GM12878 (cell line): ENCODE data around the gene SELENOW. TPM values are rescaled to one million over a fixed set of nuclear protein-coding genes. Genes with fewer than 3 reads are reported as not detected.

ENCODE experiments used
- ATAC-seq: fragments of 200-7000 bp; cut with Tn5 transposase; 3 replicates; pipeline ENCODE4 v1.9.1; 2020; ENCODE audit warnings: mild to moderate bottlenecking, moderate library complexity
- BruUV-seq: library from RNA; stranded (reverse); fragments of 400-500 nt; replicated peaks from 2 replicates; lab custom pipeline; 2021; lab: Mats Ljungman, UMichigan
- CTCF ChIA-PET: fragments of 300-600 bp; sonication (Branson Sonifier 250); formaldehyde crosslinking; extraction: SDS; loops from one replicate; lab custom pipeline; 2021; ENCODE audit warnings: inconsistent platforms; lab: Yijun Ruan, JAX
- POLR2A ChIA-PET: fragments of 350-600 bp; formaldehyde crosslinking; extraction: SDS; loops from one replicate; lab custom pipeline; 2021; ENCODE audit warnings: inconsistent platforms; lab: Charles Lee
- RAD21 ChIA-PET: fragments of 300-600 bp; sonication (Branson Sonifier 250); formaldehyde crosslinking; loops from one replicate; lab custom pipeline; 2023; ENCODE audit warnings: antibody characterized with exemption; ENCODE audit not compliant: unreplicated experiment; lab: Charles Lee
- SMC1A ChIA-PET: fragments of 300-600 bp; sonication (Branson Sonifier 250); formaldehyde crosslinking; loops from one replicate; lab custom pipeline; 2023; ENCODE audit not compliant: unreplicated experiment, uncharacterized antibody; lab: Charles Lee
- DNase-seq: peaks from one replicate; pipeline ENCODE4 v3.0.0-alpha.2; 2011; ENCODE audit warnings: low read depth, low spot score
- FAIRE-seq: peaks from 3 replicates; lab custom pipeline; 2011; peaks lifted over from hg19 to GRCh38; lab: Jason Lieb, UNC
- H2AFZ ChIP-seq: 2 replicates; pipeline ENCODE4 v1.6.0; 2011; ENCODE audit warnings: low read depth, low read length, control low read depth; ENCODE audit not compliant: control insufficient read depth
- H3K27ac ChIP-seq: 2 replicates; pipeline ENCODE4 v1.5.1; 2011; ENCODE audit warnings: control low read depth; ENCODE audit not compliant: control insufficient read depth, insufficient read depth
- H3K27me3 ChIP-seq, 2 experiments: replicated peaks in 1 of 2; 2 replicates each; pipeline versions ENCODE4 v1.6.0 to v1.6.1; 2011; ENCODE audit warnings: low read length in 1 of 2; ENCODE audit not compliant: control insufficient read depth in 2 of 2, insufficient read depth in 2 of 2
- H3K36me3 ChIP-seq, 2 experiments: 2 replicates each; pipeline ENCODE4 v1.5.1; 2011; ENCODE audit warnings: low read length in 1 of 2; ENCODE audit not compliant: control insufficient read depth in 2 of 2, insufficient read depth in 2 of 2
- H3K4me1 ChIP-seq: 2 replicates; pipeline ENCODE4 v1.6.1; 2011; ENCODE audit warnings: mild to moderate bottlenecking, low read length, moderate library complexity, mixed read lengths; ENCODE audit not compliant: control insufficient read depth, insufficient read depth
- H3K4me2 ChIP-seq: 2 replicates; pipeline ENCODE4 v1.6.0; 2011; ENCODE audit warnings: control low read depth; ENCODE audit not compliant: control insufficient read depth, insufficient read depth
- H3K4me3 ChIP-seq: fragments of 200-600 bp; sonication (generic); 2 replicates; pipeline ENCODE4 v1.5.1; 2016
- H3K79me2 ChIP-seq: 2 replicates; pipeline ENCODE4 v1.6.0; 2011; ENCODE audit warnings: low read length; ENCODE audit not compliant: control insufficient read depth, insufficient read depth
- H3K9ac ChIP-seq: 2 replicates; pipeline ENCODE4 v1.8.0; 2011; ENCODE audit warnings: low read length, control low read depth, mixed read lengths; ENCODE audit not compliant: control insufficient read depth, insufficient read depth
- H3K9me3 ChIP-seq: replicated peaks from 3 replicates; pipeline ENCODE4 v1.5.1; 2011; ENCODE audit warnings: mild to moderate bottlenecking, low read length; ENCODE audit not compliant: control insufficient read depth, insufficient read depth
- H4K20me1 ChIP-seq: 2 replicates; pipeline ENCODE4 v1.6.0; 2011; ENCODE audit not compliant: control insufficient read depth, insufficient read depth
- ATF3 ChIP-seq: IDR thresholded peaks from 2 replicates; pipeline ENCODE4 v1.6.1; 2011; ENCODE audit warnings: low read depth, mild to moderate bottlenecking, low read length, moderate library complexity, borderline replicate concordance; ENCODE audit errors: extremely low read depth
- CBX5 ChIP-seq: sonication (generic); IDR thresholded peaks from 2 replicates; pipeline ENCODE4 v1.6.1; 2016; ENCODE audit warnings: low read depth, moderate library complexity, mild to moderate bottlenecking, inconsistent platforms
- CHD1 ChIP-seq: IDR thresholded peaks from 2 replicates; pipeline ENCODE4 v1.6.1; 2012; ENCODE audit warnings: low read depth, low read length, improper control_type of control experiment
- E4F1 ChIP-seq: fragments of 450-650 bp; IDR thresholded peaks from 2 replicates; pipeline ENCODE4 v1.6.1; 2018; ENCODE audit warnings: borderline replicate concordance, mild to moderate bottlenecking; ENCODE audit not compliant: partially characterized antibody
- HCFC1 ChIP-seq: fragments of 150-350 bp; IDR thresholded peaks from 2 replicates; pipeline ENCODE4 v1.6.1; 2014; ENCODE audit warnings: low read length
- IRF4 ChIP-seq: IDR thresholded peaks from 2 replicates; pipeline ENCODE4 v1.6.1; 2011; ENCODE audit warnings: low read depth, low read length
- NFXL1 ChIP-seq: fragments of 450-650 bp; IDR thresholded peaks from 2 replicates; pipeline ENCODE4 v1.6.1; 2017; ENCODE audit warnings: antibody characterized with exemption, mild to moderate bottlenecking, borderline replicate concordance
- NFYB ChIP-seq: IDR thresholded peaks from 2 replicates; pipeline ENCODE4 v1.6.1; 2011; ENCODE audit warnings: low read depth, mild to moderate bottlenecking, low read length, improper control_type of control experiment, moderate library complexity; ENCODE audit not compliant: insufficient read depth
- NRF1 ChIP-seq: conservative IDR thresholded peaks from 2 replicates; pipeline ENCODE4 v1.6.1; 2011; ENCODE audit warnings: mild to moderate bottlenecking, low read depth, low read length, improper control_type of control experiment
- POLR2A ChIP-seq: IDR thresholded peaks from 2 replicates; pipeline ENCODE4 v1.6.1; 2011; ENCODE audit warnings: low read depth, mild to moderate bottlenecking, low read length
- POLR2AphosphoS5 ChIP-seq: IDR thresholded peaks from 2 replicates; pipeline ENCODE4 v1.6.1; 2011; ENCODE audit warnings: mild to moderate bottlenecking, low read length, inconsistent platforms
- POU2F2 ChIP-seq: IDR thresholded peaks from 3 replicates; pipeline ENCODE4 v1.6.1; 2011; ENCODE audit warnings: low read depth, mild to moderate bottlenecking, low read length, borderline replicate concordance
- RCOR1 ChIP-seq: conservative IDR thresholded peaks from 2 replicates; pipeline ENCODE4 v1.6.1; 2012; ENCODE audit warnings: low read depth, low read length, improper control_type of control experiment
- RELA ChIP-seq: fragments of 450-650 bp; IDR thresholded peaks from 2 replicates; pipeline ENCODE4 v1.8.0; 2014; ENCODE audit warnings: borderline replicate concordance; ENCODE audit not compliant: partially characterized antibody
- RFX5 ChIP-seq: IDR thresholded peaks from 2 replicates; pipeline ENCODE4 v1.6.1; 2011; ENCODE audit warnings: low read depth, low read length, improper control_type of control experiment
- ZBTB4 ChIP-seq: fragments of 450-650 bp; formaldehyde crosslinking; IDR thresholded peaks from 2 replicates; pipeline ENCODE4 v1.4.0; 2022; ENCODE audit warnings: mild to moderate bottlenecking, moderate library complexity
- WGBS: methylation state at CpG from one replicate; pipeline ENCODE4 v1.1.6; 2016; ENCODE audit warnings: low lambda C conversion rate; ENCODE audit not compliant: insufficient replicate concordance, insufficient coverage; ENCODE audit errors: missing lambda C conversion rate; 5-methylcytosine and 5-hydroxymethylcytosine counted together
- in situ Hi-C: fragments of 300-500 bp; cut with MboI; formaldehyde crosslinking; loops from 9 replicates; pipeline ENCODE4 v1.14.3; 2018; ENCODE audit warnings: mixed read lengths
- intact Hi-C: fragments of 100-400 bp; cut with micrococcal nuclease; formaldehyde crosslinking; loops from one replicate; pipeline ENCODE4 v1.14.2; 2022; ENCODE audit not compliant: unreplicated experiment
- polyA plus RNA-seq, 11 experiments: library from polyadenylated mRNA; depleted of rRNA in 4 of 11; unstranded in 6 of 11; stranded (reverse) in 5 of 11; fragments of >200 nt; fragmentation: Nextera tagmentation in 4 of 11; fragmentation: Illumina TruSeq in 1 of 11; extraction: Ambion mirVana in 4 of 11; extraction: Trizol in 1 of 11; gene quantifications; 1 replicate in 1 of 11; 2 replicates in 10 of 11; pipeline versions ENCODE4 v1.2.1 to v1.2.3, GENCODE V29; 2011 to 2016; ENCODE audit warnings: inconsistent platforms in 2 of 11, missing spikeins in 2 of 11, low read depth in 1 of 11
- total RNA-seq, 4 experiments: library from RNA; depleted of rRNA in 3 of 4; stranded (reverse); fragments of >200 nt in 3 of 4; fragmentation: Illumina TruSeq in 1 of 4; extraction: Trizol in 1 of 4; gene quantifications; 2 replicates each; pipeline versions ENCODE4 v1.2.1 to v1.2.3, GENCODE V29; 2013 to 2021

The SELENOW gene
- total and polyA plus RNA-seq, 10 of the 15 experiments (the other 5 are each of a cell fraction or from before 2014, with no cell fraction given): 53.3 to 186 (median 101) TPM

GRCh38 chr19:47735131-47735530 lies 43.4 kb upstream of the SELENOW start (continued):
- TF ChIP-seq RELA (no peak), CHD1 (no peak), IRF4 (no peak), HCFC1 (no peak), NFYB (no peak), ATF3 (no peak)

- Histone ChIP-seq H3K36me3 (no peaks in the 10 kb centered on the region), H3K4me2 (no peak overlapping the region), H3K9me3 (no peaks in the 10 kb centered on the region), H3K27ac (no peak overlapping the region), H3K27me3 (no peaks in the 10 kb centered on the region), H3K4me1 (peaks cover 10% of the 10 kb centered on the region; the same call in 1 of the 2 replicates), H3K79me2 (peaks cover 7% of the 10 kb centered on the region), H4K20me1 (no peaks in the 10 kb centered on the region), H2AFZ (no peak overlapping the region), H3K9ac (no peak overlapping the region), H3K4me3 (no peak overlapping the region)
- intact Hi-C loops: no loop called here
- SMC1A ChIA-PET: no interaction called here
- BruUV-seq: no TSS peak
- in situ Hi-C loops: no loop called here
- RAD21 ChIA-PET: no interaction called here
- CTCF ChIA-PET: interaction anchor here (1.2 kb wide), 1 partner anchor 34 kb away, joined by 3 read pairs; no protein-coding TSS in a partner anchor
- ATAC-seq (no peak), DNase-seq (no peak), FAIRE-seq (no peak)
- POLR2A ChIA-PET: no interaction called here
- WGBS: 90% methylated on average over 38 of the region's 48 CpGs
- TF ChIP-seq E4F1 (no peak), IRF4 (no peak), POLR2AphosphoS5 (no peak), POLR2A (no peak), NRF1 (no peak), ZBTB4 (CRISPR knock-in tag) (no peak), RFX5 (no peak), RCOR1 (no peak), CBX5 (no peak), NFXL1 (no peak), POU2F2 (no peak)
Observed at GRCh38 chr19:47740866-47741519, 37.5 kb upstream of the SELENOW start.
